Mesenchymal stem cell (in vitro differentiated cells and primary cell): ENCODE measurements around the gene DAO.

Source experiments
- DNase-seq: peaks from one replicate; pipeline ENCODE4 v3.0.0-alpha.2; 2013
- H2AFZ ChIP-seq: one replicate; pipeline ENCODE4 v1.6.1; 2013; ENCODE audit warnings: low read depth, mild to moderate bottlenecking, control low read depth, inconsistent platforms, low read length, moderate library complexity
- H2AK5ac ChIP-seq: 2 replicates; pipeline ENCODE4 v1.6.1; 2013; ENCODE audit warnings: low read length, moderate library complexity, mild to moderate bottlenecking, inconsistent platforms; ENCODE audit not compliant: severe bottlenecking
- H2BK120ac ChIP-seq: one replicate; pipeline ENCODE4 v1.6.1; 2013; ENCODE audit warnings: low read depth, mild to moderate bottlenecking, inconsistent platforms, low read length, moderate library complexity
- H2BK12ac ChIP-seq, 2 experiments: one replicate each; pipeline ENCODE4 v1.6.1; 2013; ENCODE audit warnings: inconsistent platforms in 2 of 2, low read length in 2 of 2, mild to moderate bottlenecking in 2 of 2, moderate library complexity in 2 of 2, control low read depth in 1 of 2
- H2BK15ac ChIP-seq: one replicate; pipeline ENCODE4 v1.6.1; 2013; ENCODE audit warnings: mild to moderate bottlenecking, low read depth, inconsistent platforms; ENCODE audit not compliant: poor library complexity, severe bottlenecking
- H2BK5ac ChIP-seq: 2 replicates; pipeline ENCODE4 v1.6.1; 2013; ENCODE audit warnings: low read depth, mild to moderate bottlenecking, low read length, control low read depth, inconsistent platforms; ENCODE audit not compliant: poor library complexity, severe bottlenecking
- H3K14ac ChIP-seq, 2 experiments: one replicate each; pipeline ENCODE4 v1.6.1; 2013; ENCODE audit warnings: inconsistent platforms in 2 of 2, low read length in 2 of 2, control low read depth in 1 of 2, mild to moderate bottlenecking in 1 of 2, moderate library complexity in 1 of 2
- H3K18ac ChIP-seq, 2 experiments: one replicate each; pipeline ENCODE4 v1.6.1; 2013; ENCODE audit warnings: inconsistent platforms in 2 of 2, low read length in 2 of 2, control low read depth in 1 of 2, low read depth in 1 of 2, mild to moderate bottlenecking in 1 of 2
- H3K23ac ChIP-seq, 2 experiments: one replicate each; pipeline ENCODE4 v1.6.1; 2013; ENCODE audit warnings: inconsistent platforms in 2 of 2, low read length in 2 of 2, mild to moderate bottlenecking in 2 of 2, moderate library complexity in 2 of 2, control low read depth in 1 of 2
- H3K27ac ChIP-seq: 2 replicates; pipeline ENCODE4 v1.5.1; 2013; ENCODE audit warnings: mild to moderate bottlenecking, moderate library complexity, low read length, control low read depth, inconsistent platforms; ENCODE audit not compliant: poor library complexity, severe bottlenecking
- H3K27me3 ChIP-seq, 2 experiments: 2 replicates each; pipeline versions ENCODE4 v1.6.1 to v1.7.0; 2013; ENCODE audit warnings: low read length in 2 of 2, mild to moderate bottlenecking in 2 of 2, moderate library complexity in 2 of 2, control low read depth in 1 of 2, inconsistent platforms in 1 of 2; ENCODE audit not compliant: control insufficient read depth in 1 of 2, insufficient read depth in 1 of 2
- H3K36me3 ChIP-seq, 2 experiments: 2 replicates each; pipeline versions ENCODE4 v1.6.1 to v1.7.0; 2013; ENCODE audit warnings: low read length in 2 of 2, control low read depth in 1 of 2, inconsistent platforms in 1 of 2, low read depth in 1 of 2, mild to moderate bottlenecking in 1 of 2; ENCODE audit not compliant: insufficient read depth in 2 of 2, control insufficient read depth in 1 of 2
- H3K4ac ChIP-seq, 2 experiments: one replicate each; pipeline ENCODE4 v1.6.1; 2013; ENCODE audit warnings: inconsistent platforms in 2 of 2, low read length in 2 of 2, mild to moderate bottlenecking in 2 of 2, moderate library complexity in 2 of 2, control low read depth in 1 of 2, low read depth in 1 of 2
- H3K4me1 ChIP-seq: 2 replicates; pipeline ENCODE4 v1.6.1; 2013; ENCODE audit warnings: low read depth, low read length, control low read depth; ENCODE audit not compliant: control insufficient read depth, insufficient read depth
- H3K4me2 ChIP-seq: 2 replicates; pipeline ENCODE4 v1.6.1; 2013; ENCODE audit warnings: low read length, mild to moderate bottlenecking, inconsistent platforms; ENCODE audit not compliant: poor library complexity, severe bottlenecking
- H3K4me3 ChIP-seq, 2 experiments: 2 replicates each; pipeline versions ENCODE4 v1.5.1 to v1.7.0; 2013; ENCODE audit warnings: low read length in 2 of 2, mild to moderate bottlenecking in 2 of 2, control low read depth in 1 of 2, low read depth in 1 of 2; ENCODE audit not compliant: insufficient read depth in 1 of 2
- H3K79me1 ChIP-seq: replicated peaks from 2 replicates; pipeline ENCODE4 v1.6.1; 2013; ENCODE audit warnings: mild to moderate bottlenecking, control low read depth, low read length, inconsistent platforms; ENCODE audit not compliant: poor library complexity, severe bottlenecking
- H3K9ac ChIP-seq: 2 replicates; pipeline ENCODE4 v1.7.0; 2013; ENCODE audit warnings: mild to moderate bottlenecking, low read length, moderate library complexity
- H3K9me3 ChIP-seq: 2 replicates; pipeline ENCODE4 v1.7.0; 2013; ENCODE audit warnings: mild to moderate bottlenecking, low read length; ENCODE audit not compliant: control insufficient read depth
- H4K8ac ChIP-seq: one replicate; pipeline ENCODE4 v1.6.1; 2013; ENCODE audit warnings: inconsistent platforms, mild to moderate bottlenecking, low read length, moderate library complexity
- H4K91ac ChIP-seq: one replicate; pipeline ENCODE4 v1.6.1; 2013; ENCODE audit warnings: mild to moderate bottlenecking, low read length, inconsistent platforms
- WGBS: methylation state at CpG from one replicate; pipeline ENCODE4 v1.1.7; 2013; ENCODE audit warnings: mixed read lengths; 5-methylcytosine and 5-hydroxymethylcytosine counted together

DAO gene

DNA sequence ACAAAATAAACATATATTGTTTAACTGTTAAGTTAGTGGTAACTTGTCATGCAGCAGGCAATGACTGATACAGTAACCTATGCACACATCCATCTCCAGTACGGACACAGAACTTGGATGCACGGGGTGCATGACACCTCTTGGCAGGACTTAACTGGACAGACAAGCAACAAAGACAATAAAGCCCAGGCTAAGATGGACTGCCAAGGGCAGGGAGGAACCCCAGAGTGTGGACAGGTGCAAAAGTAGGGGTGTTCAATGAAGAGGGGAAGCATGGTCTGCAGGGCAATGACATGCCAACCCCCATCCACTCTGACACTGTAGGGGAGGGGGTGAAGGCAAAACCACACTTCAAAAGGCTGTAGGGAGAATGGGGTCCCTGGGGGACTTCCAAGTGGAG, 34.2 kb upstream of the DAO start:
- Histone ChIP-seq H3K23ac (no peak overlapping the region), H4K91ac (no peak overlapping the region), H3K4me1 (peaks cover 9% of the 10 kb centered on the region), H3K4ac (no peak overlapping the region), H3K27me3 (no peaks in the 10 kb centered on the region), H2AFZ (no peak overlapping the region), H3K27ac (no peak overlapping the region), H4K8ac (no peak overlapping the region), H3K4me2 (no peak overlapping the region), H3K36me3 (peaks cover 59 to 74% of the 10 kb centered on the region in 2 experiments), H3K9ac (peak overlapping the region; percentile 37), H3K18ac (no peak overlapping the region), H3K14ac (no peak overlapping the region), H3K79me1 (peaks cover 12% of the 10 kb centered on the region), H2BK120ac (no peak overlapping the region), H3K9me3 (no peaks in the 10 kb centered on the region), H2BK12ac (no peak overlapping the region), H3K4me3 (no peak overlapping the region), H2AK5ac (no peak overlapping the region), H2BK15ac (no peak overlapping the region), H2BK5ac (no peak overlapping the region)
- no peak for DNase-seq
- 100% methylated on average over 2 of the region's 2 CpGs for WGBS

DNA sequence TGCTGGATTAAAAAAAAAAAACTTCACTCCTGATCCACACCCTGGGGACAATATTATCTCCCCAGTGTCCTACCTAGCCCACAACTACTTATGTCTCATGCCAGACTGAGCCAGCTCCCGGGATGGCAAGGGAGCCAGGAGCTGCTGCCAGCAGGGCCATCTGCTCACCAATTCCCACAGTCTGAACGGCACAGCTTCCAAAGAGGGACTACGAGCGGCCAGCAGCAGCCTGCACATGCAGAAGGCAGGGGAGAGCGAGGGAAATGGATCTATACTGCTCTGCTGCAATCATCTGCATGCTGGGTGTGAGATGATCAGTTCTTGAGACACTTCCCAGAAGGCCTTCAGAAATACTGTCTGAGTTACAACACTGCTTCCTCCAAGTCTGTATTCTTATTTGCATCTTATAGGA, 33.6 kb upstream of the DAO start:
- 92% methylated on average over 5 of the region's 5 CpGs for WGBS
- H3K27ac ChIP-seq: no peak overlapping the region

DNA sequence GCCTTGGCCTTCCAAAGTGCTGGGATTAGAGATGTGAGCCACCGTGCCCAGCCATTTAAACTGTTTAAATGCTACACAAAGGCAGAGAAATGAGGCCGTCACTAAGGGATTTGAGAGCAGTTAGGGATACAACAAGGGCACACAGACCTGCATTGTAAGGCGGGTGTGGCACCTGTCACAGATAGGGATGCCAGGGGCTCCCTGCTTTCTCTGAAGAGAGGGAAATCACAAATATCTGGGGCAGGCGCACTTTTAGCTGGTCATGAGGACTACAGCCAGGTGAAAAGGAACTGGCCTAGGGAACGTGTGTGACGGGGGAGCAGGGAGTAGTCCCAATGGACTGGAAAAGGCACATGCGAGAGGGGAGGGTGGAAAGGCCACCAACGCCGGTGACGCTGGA, 32.2 kb upstream of the DAO start:
- H3K27me3 ChIP-seq: no peaks in the 10 kb centered on the region
- no peak overlapping the region for H2BK12ac ChIP-seq
- WGBS: 86% methylated on average over 10 of the region's 10 CpGs
- no peak overlapping the region for H3K4ac ChIP-seq
- H2AFZ ChIP-seq: no peak overlapping the region
- H3K18ac ChIP-seq: no peak overlapping the region
- no peak overlapping the region for H3K23ac ChIP-seq
- peaks cover 55 to 77% of the 10 kb centered on the region in 2 experiments for H3K36me3 ChIP-seq
- no peak overlapping the region for H4K91ac ChIP-seq
- H2BK120ac ChIP-seq: no peak overlapping the region
- H2BK15ac ChIP-seq: no peak overlapping the region
- no peaks in the 10 kb centered on the region for H3K9me3 ChIP-seq
- H3K79me1 ChIP-seq: peaks cover 12% of the 10 kb centered on the region
- no peak overlapping the region for H3K9ac ChIP-seq
- H3K4me2 ChIP-seq: no peak overlapping the region
- no peak overlapping the region for H2AK5ac ChIP-seq
- H3K4me1 ChIP-seq: peaks cover 9% of the 10 kb centered on the region
- H3K27ac ChIP-seq: no peak overlapping the region
- H4K8ac ChIP-seq: no peak overlapping the region
- no peak for DNase-seq
- H2BK5ac ChIP-seq: no peak overlapping the region
- H3K4me3 ChIP-seq: no peak overlapping the region
- no peak overlapping the region for H3K14ac ChIP-seq

More for the DNA sequence above, 33.6 kb upstream of the DAO start:
- H3K4me1 ChIP-seq: peaks cover 7% of the 10 kb centered on the region
- peak overlapping the region in 1 of 2 experiments; percentile 29 for H3K4me3 ChIP-seq
- H3K4me2 ChIP-seq: no peak overlapping the region
- peaks cover 59 to 75% of the 10 kb centered on the region in 2 experiments for H3K36me3 ChIP-seq
- DNase-seq: no peak
- H3K23ac ChIP-seq: no peak overlapping the region
- H3K9ac ChIP-seq: peak overlapping the region; percentile 37
- H2AFZ ChIP-seq: no peak overlapping the region
- no peak overlapping the region for H3K18ac ChIP-seq
- H3K79me1 ChIP-seq: peaks cover 12% of the 10 kb centered on the region
- no peak overlapping the region for H2BK12ac ChIP-seq
- H3K9me3 ChIP-seq: no peaks in the 10 kb centered on the region
- no peaks in the 10 kb centered on the region for H3K27me3 ChIP-seq
- no peak overlapping the region for H2BK15ac ChIP-seq
- H2AK5ac ChIP-seq: no peak overlapping the region
- H2BK5ac ChIP-seq: no peak overlapping the region
- no peak overlapping the region for H3K4ac ChIP-seq
- no peak overlapping the region for H3K14ac ChIP-seq
- no peak overlapping the region for H4K8ac ChIP-seq
- H2BK120ac ChIP-seq: no peak overlapping the region
- no peak overlapping the region for H4K91ac ChIP-seq

DNA sequence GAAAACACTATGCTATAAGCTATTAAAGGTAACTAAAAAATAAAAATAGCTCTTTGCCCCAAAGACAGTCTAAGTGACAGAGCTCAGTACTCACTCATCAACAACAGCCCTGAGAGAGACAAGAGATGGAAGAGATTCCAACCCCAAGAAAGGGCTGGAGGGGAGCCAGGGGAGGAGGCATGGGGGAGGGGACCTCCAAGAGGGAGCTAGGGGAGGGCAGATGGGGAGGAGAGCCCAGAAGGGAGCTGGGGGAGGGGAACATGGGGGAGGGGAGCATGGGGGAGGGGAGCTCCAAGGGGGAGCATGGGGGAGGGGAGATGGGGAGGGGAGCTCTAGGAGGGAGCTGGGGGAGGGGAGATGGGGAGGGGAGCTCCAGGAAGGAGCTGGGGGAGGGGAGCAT, 30.2 kb upstream of the DAO start:
- Histone ChIP-seq H3K14ac (no peak overlapping the region), H3K36me3 (peaks cover 48 to 64% of the 10 kb centered on the region in 2 experiments), H4K91ac (no peak overlapping the region), H4K8ac (no peak overlapping the region), H3K4me3 (no peak overlapping the region), H3K4me2 (no peak overlapping the region), H3K9me3 (no peaks in the 10 kb centered on the region), H2BK15ac (no peak overlapping the region), H3K4me1 (peaks cover 19% of the 10 kb centered on the region), H3K27me3 (no peaks in the 10 kb centered on the region), H3K18ac (no peak overlapping the region), H2AFZ (no peak overlapping the region), H2BK120ac (no peak overlapping the region), H3K27ac (no peak overlapping the region), H2BK5ac (no peak overlapping the region), H3K9ac (no peak overlapping the region), H3K23ac (no peak overlapping the region), H2BK12ac (no peak overlapping the region), H3K4ac (no peak overlapping the region), H3K79me1 (peaks cover 6% of the 10 kb centered on the region), H2AK5ac (no peak overlapping the region)
- DNase-seq: no peak
